H1 (cell line): Measurements from ENCODE around the gene KRTAP12-3. TPM values are rescaled to one million over a fixed set of nuclear protein-coding genes. Genes with fewer than 3 reads are reported as not detected.

Experiments used
- CTCF ChIA-PET: fragments of 300-600 bp; sonication (Branson Sonifier 250); formaldehyde crosslinking; loops from one replicate; lab custom pipeline; 2021; ENCODE audit not compliant: partially characterized antibody; lab: Charles Lee
- POLR2A ChIA-PET: fragments of 300-600 bp; sonication (Branson Sonifier 250); formaldehyde crosslinking; loops from one replicate; lab custom pipeline; 2021; ENCODE audit warnings: inconsistent platforms; ENCODE audit not compliant: partially characterized antibody; lab: Charles Lee
- DNase-seq, 2 experiments: peaks; one replicate each; pipeline versions ENCODE4 v3.0.0 to v3.0.0-alpha.2; 2010 to 2022; ENCODE audit warnings: low spot score in 2 of 2, low read depth in 1 of 2, mixed read lengths in 1 of 2
- FAIRE-seq: peaks from 2 replicates; lab custom pipeline; 2011; peaks lifted over from hg19 to GRCh38; lab: Jason Lieb, UNC
- H2AFZ ChIP-seq: 2 replicates; pipeline ENCODE4 v1.8.1; 2012; ENCODE audit warnings: low read length, inconsistent platforms
- H2AK5ac ChIP-seq: 2 replicates; pipeline ENCODE4 v1.6.1; 2013; ENCODE audit warnings: low read depth, low read length
- H2BK120ac ChIP-seq: replicated peaks from 2 replicates; pipeline ENCODE3; 2013; ENCODE audit warnings: low read depth, low read length, inconsistent platforms
- H2BK12ac ChIP-seq: 2 replicates; pipeline ENCODE4 v1.6.1; 2013; ENCODE audit warnings: low read depth, low read length
- H2BK15ac ChIP-seq: 2 replicates; pipeline ENCODE4 v1.6.1; 2013; ENCODE audit warnings: low read length
- H2BK20ac ChIP-seq: 2 replicates; pipeline ENCODE4 v1.6.1; 2013; ENCODE audit warnings: low read length
- H2BK5ac ChIP-seq: 2 replicates; pipeline ENCODE4 v1.6.1; 2013; ENCODE audit warnings: low read depth, low read length
- H3K14ac ChIP-seq: 2 replicates; pipeline ENCODE4 v1.6.1; 2013; ENCODE audit warnings: inconsistent platforms; ENCODE audit not compliant: insufficient read length
- H3K18ac ChIP-seq: 2 replicates; pipeline ENCODE4 v1.6.1; 2013; ENCODE audit warnings: low read length; ENCODE audit errors: extremely low read depth
- H3K23ac ChIP-seq: 2 replicates; pipeline ENCODE4 v1.6.1; 2013; ENCODE audit warnings: inconsistent platforms; ENCODE audit not compliant: insufficient read length
- H3K23me2 ChIP-seq: 2 replicates; pipeline ENCODE4 v1.6.1; 2013; ENCODE audit warnings: low read depth, low read length
- H3K27ac ChIP-seq: 2 replicates; pipeline ENCODE4 v1.6.1; 2011; ENCODE audit warnings: low read depth, low read length, inconsistent platforms
- H3K27me3 ChIP-seq, 4 experiments: replicated peaks in 1 of 4; 1 replicate in 1 of 4; 2 replicates in 3 of 4; pipeline versions ENCODE4 v1.6.1 to v1.8.1; 2011 to 2013; ENCODE audit warnings: low read length in 3 of 4, mild to moderate bottlenecking in 3 of 4, inconsistent platforms in 2 of 4, mixed read lengths in 2 of 4, moderate library complexity in 1 of 4; ENCODE audit not compliant: control insufficient read depth in 3 of 4, insufficient read depth in 3 of 4; ENCODE audit errors: extremely low read depth in 1 of 4
- H3K36me3 ChIP-seq, 4 experiments: 2 replicates each; pipeline versions ENCODE4 v1.6.1 to v1.8.1; 2011 to 2013; ENCODE audit warnings: mild to moderate bottlenecking in 4 of 4, low read length in 3 of 4, moderate library complexity in 2 of 4, control low read depth in 1 of 4, inconsistent platforms in 1 of 4; ENCODE audit not compliant: insufficient read depth in 4 of 4, control insufficient read depth in 2 of 4
- H3K4ac ChIP-seq: replicated peaks from 2 replicates; pipeline ENCODE3; 2013; ENCODE audit warnings: low read length, low read depth, mixed read lengths, inconsistent platforms; ENCODE audit not compliant: insufficient read length
- H3K4me1 ChIP-seq, 4 experiments: replicated peaks in 1 of 4; 1 replicate in 1 of 4; 2 replicates in 3 of 4; pipeline versions ENCODE4 v1.6.1 to v1.8.1; 2011 to 2013; ENCODE audit warnings: low read length in 3 of 4, inconsistent platforms in 2 of 4, mixed read lengths in 1 of 4; ENCODE audit not compliant: insufficient read depth in 4 of 4, control insufficient read depth in 3 of 4
- H3K4me2 ChIP-seq, 2 experiments: 2 replicates each; pipeline versions ENCODE4 v1.6.1 to v1.8.1; 2011 to 2013; ENCODE audit warnings: low read depth in 2 of 2, low read length in 2 of 2, control low read depth in 1 of 2, inconsistent platforms in 1 of 2, mild to moderate bottlenecking in 1 of 2; ENCODE audit not compliant: insufficient read depth in 1 of 2
- H3K4me3 ChIP-seq, 4 experiments: fragments of 200-600, 300-600 bp in 1 of 4; sonication (generic), shearing (Covaris generic), sonication (Bioruptor Twin) in 1 of 4; 2 replicates each; pipeline versions ENCODE4 v1.5.1 to v1.8.1; 2011 to 2016; ENCODE audit warnings: low read length in 4 of 4, low read depth in 3 of 4, control low read depth in 2 of 4, inconsistent platforms in 2 of 4, mild to moderate bottlenecking in 2 of 4, mixed read lengths in 1 of 4, moderate library complexity in 1 of 4; ENCODE audit not compliant: insufficient read depth in 2 of 4; ENCODE audit errors: extremely low read depth in 1 of 4
- H3K56ac ChIP-seq: replicated peaks from 2 replicates; pipeline ENCODE3; 2013; ENCODE audit warnings: low read depth, mild to moderate bottlenecking, mixed read lengths, low read length, inconsistent platforms; ENCODE audit not compliant: insufficient read length
- H3K79me1 ChIP-seq: 2 replicates; pipeline ENCODE4 v1.6.1; 2013; ENCODE audit warnings: low read depth, low read length, control low read depth
- H3K79me2 ChIP-seq, 2 experiments: 2 replicates each; pipeline versions ENCODE4 v1.6.1 to v1.8.1; 2012 to 2013; ENCODE audit warnings: low read length in 2 of 2, mild to moderate bottlenecking in 2 of 2, inconsistent platforms in 1 of 2; ENCODE audit not compliant: insufficient read depth in 2 of 2, control insufficient read depth in 1 of 2
- H3K9ac ChIP-seq, 4 experiments: replicated peaks in 1 of 4; 1 replicate in 1 of 4; 2 replicates in 3 of 4; pipeline versions ENCODE4 v1.6.1 to v1.8.1; 2011 to 2013; ENCODE audit warnings: low read depth in 3 of 4, low read length in 3 of 4, control low read depth in 2 of 4, mild to moderate bottlenecking in 2 of 4, moderate library complexity in 2 of 4, inconsistent platforms in 1 of 4; ENCODE audit errors: extremely low read depth in 1 of 4
- H3K9me3 ChIP-seq, 2 experiments: 2 replicates each; pipeline versions ENCODE4 v1.6.1 to v1.8.1; 2012 to 2013; ENCODE audit warnings: mild to moderate bottlenecking in 2 of 2, moderate library complexity in 2 of 2, control low read depth in 1 of 2, inconsistent platforms in 1 of 2, low read depth in 1 of 2, low read length in 1 of 2, mixed read lengths in 1 of 2; ENCODE audit not compliant: insufficient read depth in 2 of 2
- H4K20me1 ChIP-seq, 2 experiments: replicated peaks in 1 of 2; 2 replicates each; pipeline versions ENCODE3 to v1.8.1; 2011 to 2013; ENCODE audit warnings: inconsistent platforms in 2 of 2, low read length in 2 of 2, mild to moderate bottlenecking in 1 of 2; ENCODE audit not compliant: insufficient read depth in 2 of 2, control insufficient read depth in 1 of 2
- H4K5ac ChIP-seq: 2 replicates; pipeline ENCODE4 v1.6.1; 2013; ENCODE audit warnings: low read length, low read depth, mixed read lengths, inconsistent platforms; ENCODE audit not compliant: insufficient read length
- H4K8ac ChIP-seq: 2 replicates; pipeline ENCODE4 v1.8.0; 2013; ENCODE audit warnings: mild to moderate bottlenecking, moderate library complexity, low read length, inconsistent platforms; ENCODE audit not compliant: insufficient read depth; ENCODE audit errors: extremely low read depth
- H4K91ac ChIP-seq: replicated peaks from 2 replicates; pipeline ENCODE3; 2013; ENCODE audit warnings: low read length, mixed read lengths, inconsistent platforms; ENCODE audit not compliant: insufficient read length
- BRCA1 ChIP-seq: IDR thresholded peaks from 2 replicates; pipeline ENCODE4 v1.6.1; 2012; ENCODE audit warnings: low read depth, low read length, improper control_type of control experiment
- CTBP2 ChIP-seq: IDR thresholded peaks from 2 replicates; pipeline ENCODE4 v1.7.0; 2011; ENCODE audit warnings: borderline replicate concordance, mild to moderate bottlenecking, moderate library complexity, mixed read lengths, low read length; ENCODE audit not compliant: insufficient read depth, insufficient read length
- JUND ChIP-seq: IDR thresholded peaks from 2 replicates; pipeline ENCODE4 v1.6.1; 2011; ENCODE audit warnings: mild to moderate bottlenecking, improper control_type of control experiment, low read length
- KDM4A ChIP-seq: IDR thresholded peaks from one replicate; pipeline ENCODE4 v1.7.1; 2012; ENCODE audit warnings: low read depth, mild to moderate bottlenecking, moderate library complexity, low read length, inconsistent platforms; ENCODE audit not compliant: severe bottlenecking
- KDM5A ChIP-seq: fragments of 200-600 bp; IDR thresholded peaks from 2 replicates; pipeline ENCODE4 v1.7.1; 2012; ENCODE audit warnings: mild to moderate bottlenecking, low read length, inconsistent platforms, mixed read lengths
- RBBP5 ChIP-seq: IDR thresholded peaks from 2 replicates; pipeline ENCODE4 v1.7.1; 2012; ENCODE audit warnings: low read depth, mild to moderate bottlenecking, inconsistent platforms, low read length, moderate library complexity, borderline replicate concordance
- RNF2 ChIP-seq: fragments of 200-900, 300-1000 bp; sonication (generic); IDR thresholded peaks from 2 replicates; pipeline ENCODE4 v1.7.1; 2016; ENCODE audit warnings: borderline replicate concordance, low read depth, mild to moderate bottlenecking, antibody characterized with exemption, low read length; ENCODE audit not compliant: poor library complexity, severe bottlenecking; ENCODE audit errors: missing control alignments
- SIX5 ChIP-seq: IDR thresholded peaks from 2 replicates; pipeline ENCODE4 v1.6.1; 2011; ENCODE audit warnings: mild to moderate bottlenecking, low read depth, low read length
- SRF ChIP-seq: IDR thresholded peaks from 2 replicates; pipeline ENCODE4 v1.6.1; 2011; ENCODE audit warnings: mild to moderate bottlenecking, low read depth, low read length, moderate library complexity
- WGBS, 2 experiments: shearing (Covaris generic) in 1 of 2; methylation state at CpG; one replicate each; pipeline versions ENCODE4 v1.1.6 to v1.1.7; 2013 to 2015; ENCODE audit warnings: low lambda C conversion rate in 2 of 2, mixed read lengths in 2 of 2, inconsistent platforms in 1 of 2, low coverage in 1 of 2, missing lambda C conversion rate in 1 of 2; ENCODE audit not compliant: insufficient replicate concordance in 2 of 2, insufficient coverage in 1 of 2, insufficient read length in 1 of 2; ENCODE audit errors: extremely low coverage in 1 of 2, missing lambda C conversion rate in 1 of 2; 5-methylcytosine and 5-hydroxymethylcytosine counted together
- polyA plus RNA-seq, 7 experiments: library from polyadenylated mRNA; depleted of rRNA in 3 of 7; stranded (reverse) in 5 of 7; unstranded in 2 of 7; fragments of >200 nt in 5 of 7; fragments of 200-250 nt in 2 of 7; gene quantifications; 1 replicate in 5 of 7; 2 replicates in 1 of 7; 4 replicates in 1 of 7; pipeline versions ENCODE4 v1.2.1 to v1.2.3, GENCODE V29; 2011 to 2013; ENCODE audit warnings: missing spikeins in 2 of 7, mixed read lengths in 2 of 7
- total RNA-seq: library from RNA; stranded (reverse); fragmentation: NEBNext Ultra II Directional; extraction: Animal tissue kit (Norgen Biotek cat#: 25700); gene quantifications from 2 replicates; pipeline ENCODE4 v1.2.1, GENCODE V29; 2021

Gene KRTAP12-3
- total and polyA plus RNA-seq, 2 of the 8 experiments (the other 6 are each of a cell fraction or from before 2014, with no cell fraction given), result not detected

DNA sequence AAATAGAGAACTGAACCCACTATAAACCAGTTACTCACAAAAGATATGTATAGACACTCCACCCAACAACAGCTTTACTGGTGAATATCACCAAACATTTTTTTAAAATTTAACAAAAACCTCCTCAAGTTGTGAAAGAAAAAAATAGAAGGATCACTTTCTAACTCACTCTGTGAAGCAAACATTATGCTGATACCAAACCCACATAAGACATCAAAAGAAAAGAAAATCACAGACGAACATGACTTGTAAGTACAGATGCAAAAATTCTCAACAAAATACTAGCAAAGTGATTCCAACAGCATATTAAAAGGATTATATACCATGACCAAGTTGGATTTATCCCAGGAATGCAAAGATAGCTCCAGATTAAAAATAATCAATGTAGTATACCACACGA lies 34.0 kb downstream of the KRTAP12-3 start:
- no peak overlapping the region for H3K14ac ChIP-seq
- TF ChIP-seq CTBP2 (no peak), SIX5 (no peak), KDM5A (no peak), RNF2 (no peak), JUND (no peak), BRCA1 (no peak), SRF (no peak), RBBP5 (no peak), KDM4A (no peak)
- TF ChIP-seq, all 59 proteins: peak for 0
- Histone ChIP-seq H3K9ac (no peak overlapping the region), H4K8ac (no peak overlapping the region), H3K9me3 (peaks cover 0 to 4% of the 10 kb centered on the region in 2 experiments; a peak in 1 of 4 replicates), H2BK20ac (no peak overlapping the region), H2AFZ (no peak overlapping the region), H4K91ac (no peak overlapping the region), H3K79me1 (peaks cover 3% of the 10 kb centered on the region; the same call in 1 of the 2 replicates), H2BK120ac (no peak overlapping the region), H4K5ac (no peak overlapping the region), H4K20me1 (no peaks in the 10 kb centered on the region), H3K4me3 (no peak overlapping the region), H3K4me1 (peaks cover 3 to 14% (median 7%) of the 10 kb centered on the region in 4 experiments), H3K79me2 (no peaks in the 10 kb centered on the region), H3K23me2 (no peaks in the 10 kb centered on the region), H2BK5ac (no peak overlapping the region), H3K18ac (no peak overlapping the region), H3K56ac (no peak overlapping the region), H3K4ac (no peak overlapping the region), H3K4me2 (no peak overlapping the region), H3K27ac (no peak overlapping the region), H3K36me3 (no peaks in the 10 kb centered on the region), H2BK12ac (no peak overlapping the region), H2BK15ac (no peak overlapping the region), H2AK5ac (no peak overlapping the region), H3K27me3 (no peaks in the 10 kb centered on the region), H3K23ac (no peak overlapping the region)
- ChIA-PET CTCF (interaction anchor here (0.7 to 1.3 kb wide), 3 partner anchors 61 to 115 kb away, joined by 3 read pairs; no protein-coding TSS in a partner anchor), POLR2A (interaction anchor here (1.2 to 1.5 kb wide), 2 partner anchors 9 to 15 kb away, joined by 3 to 5 read pairs; no protein-coding TSS in a partner anchor)
- no peak for DNase-seq
- no peak for FAIRE-seq
- 98% methylated on average over 2 of the region's 2 CpGs; no CpG with 5 or more reads in 1 of the 2 experiments for WGBS, 2 experiments
